HepG2 (cell line): ENCODE measurements around the gene SLC5A3. TPM values are rescaled to one million over a fixed set of nuclear protein-coding genes. Genes with fewer than 3 reads are reported as not detected.
A peak's percentile ranks its signal among the peaks of the same experiment; 100 is the strongest.

ENCODE experiments used
- AHR ChIP-seq: IDR thresholded peaks from 2 replicates; pipeline ENCODE4 v1.6.1; 2018; ENCODE audit warnings: missing genetic modification reagents, missing compliant biosample characterization
- ESRRA ChIP-seq: sonication (generic); formaldehyde crosslinking; IDR thresholded peaks from 2 replicates; pipeline ENCODE4 v1.5.1; 2020; ENCODE audit warnings: mild to moderate bottlenecking, low read depth, missing genetic modification reagents
- FOXO1 ChIP-seq: sonication (generic); formaldehyde crosslinking; IDR thresholded peaks from 2 replicates; pipeline ENCODE4 v1.4.0; 2020; ENCODE audit warnings: missing genetic modification reagents
- GATA4 ChIP-seq: sonication (generic); IDR thresholded peaks from 2 replicates; pipeline ENCODE4 v1.6.1; 2016; ENCODE audit warnings: antibody characterized with exemption, low read depth, borderline replicate concordance
- NFIC ChIP-seq: IDR thresholded peaks from 2 replicates; pipeline ENCODE4 v1.6.1; 2012; ENCODE audit warnings: mild to moderate bottlenecking, low read length, inconsistent platforms
- RARG ChIP-seq: sonication (generic); formaldehyde crosslinking; IDR thresholded peaks from 2 replicates; pipeline ENCODE4 v1.4.0; 2020; ENCODE audit warnings: low read depth, mild to moderate bottlenecking, missing genetic modification reagents
- SALL1 ChIP-seq: sonication (generic); formaldehyde crosslinking; IDR thresholded peaks from 2 replicates; pipeline ENCODE4 v1.8.0; 2022; ENCODE audit warnings: mild to moderate bottlenecking, missing genetic modification reagents
- ZFY ChIP-seq: sonication (generic); formaldehyde crosslinking; IDR thresholded peaks from 2 replicates; pipeline ENCODE4 v1.4.0; 2020; ENCODE audit warnings: missing genetic modification reagents
- ZMYM4 ChIP-seq: sonication (generic); formaldehyde crosslinking; IDR thresholded peaks from 2 replicates; pipeline ENCODE4 v1.8.1; 2023; ENCODE audit warnings: mild to moderate bottlenecking, missing genetic modification reagents
- ZNF205 ChIP-seq: IDR thresholded peaks from 2 replicates; pipeline ENCODE4 v1.6.1; 2018; ENCODE audit warnings: missing biosample characterization, missing genetic modification reagents
- ZNF589 ChIP-seq: sonication (generic); formaldehyde crosslinking; conservative IDR thresholded peaks from 2 replicates; pipeline ENCODE4 v1.8.0; 2022; ENCODE audit warnings: mild to moderate bottlenecking, moderate library complexity, missing genetic modification reagents
- polyA plus RNA-seq, 8 experiments: library from polyadenylated mRNA; depleted of rRNA in 3 of 8; stranded (reverse) in 7 of 8; unstranded in 1 of 8; fragments of >200 nt; fragmentation: Illumina TruSeq in 4 of 8; extraction: Trizol in 4 of 8; gene quantifications; 2 replicates each; pipeline versions ENCODE4 v1.2.1 to v1.2.3, GENCODE V29; 2011 to 2016; ENCODE audit warnings: low read depth in 4 of 8, missing spikeins in 1 of 8, mixed read lengths in 1 of 8; ENCODE audit not compliant: insufficient read depth in 1 of 8
- total RNA-seq, 5 experiments: library from RNA; depleted of rRNA; stranded (reverse); fragments of >200 nt; fragmentation: Illumina TruSeq; extraction: Trizol; gene quantifications; 2 replicates each; pipeline ENCODE4 v1.2.3, GENCODE V29; 2016; ENCODE audit warnings: low read depth in 1 of 5
- TF ChIP-seq, protein P1 (sequence below): IDR thresholded peaks from 2 replicates; pipeline ENCODE4 v1.6.1; 2016; ENCODE audit warnings: mild to moderate bottlenecking, missing biosample characterization, missing genetic modification reagents
- TF ChIP-seq, protein P2 (sequence below): IDR thresholded peaks from 2 replicates; pipeline ENCODE4 v1.6.1; 2016; ENCODE audit warnings: missing compliant biosample characterization, missing genetic modification reagents, borderline replicate concordance
- TF ChIP-seq, protein P3 (sequence below): sonication (generic); formaldehyde crosslinking; IDR thresholded peaks from 2 replicates; pipeline ENCODE4 v1.4.0; 2020; ENCODE audit warnings: missing genetic modification reagents
- TF ChIP-seq, protein P4 (sequence below), 2 experiments: sonication (generic) in 1 of 2; formaldehyde crosslinking in 1 of 2; IDR thresholded peaks; 2 replicates each; pipeline versions ENCODE4 v1.4.0 to v1.6.1; 2018 to 2020; ENCODE audit warnings: missing genetic modification reagents in 2 of 2, borderline replicate concordance in 1 of 2, low read depth in 1 of 2, mild to moderate bottlenecking in 1 of 2, missing biosample characterization in 1 of 2
- TF ChIP-seq, protein P5 (sequence below): sonication (generic); formaldehyde crosslinking; IDR thresholded peaks from 2 replicates; pipeline ENCODE4 v1.8.1; 2023; ENCODE audit warnings: mild to moderate bottlenecking, missing genetic modification reagents
- TF ChIP-seq, protein P6 (sequence below): sonication (generic); formaldehyde crosslinking; IDR thresholded peaks from 2 replicates; pipeline ENCODE4 v1.5.1; 2020; ENCODE audit warnings: mild to moderate bottlenecking, missing genetic modification reagents

Gene SLC5A3
- total and polyA plus RNA-seq, 2 of the 13 experiments (the other 11 are each of a cell fraction or from before 2014, with no cell fraction given): 5.6 to 11.2 TPM

DNA sequence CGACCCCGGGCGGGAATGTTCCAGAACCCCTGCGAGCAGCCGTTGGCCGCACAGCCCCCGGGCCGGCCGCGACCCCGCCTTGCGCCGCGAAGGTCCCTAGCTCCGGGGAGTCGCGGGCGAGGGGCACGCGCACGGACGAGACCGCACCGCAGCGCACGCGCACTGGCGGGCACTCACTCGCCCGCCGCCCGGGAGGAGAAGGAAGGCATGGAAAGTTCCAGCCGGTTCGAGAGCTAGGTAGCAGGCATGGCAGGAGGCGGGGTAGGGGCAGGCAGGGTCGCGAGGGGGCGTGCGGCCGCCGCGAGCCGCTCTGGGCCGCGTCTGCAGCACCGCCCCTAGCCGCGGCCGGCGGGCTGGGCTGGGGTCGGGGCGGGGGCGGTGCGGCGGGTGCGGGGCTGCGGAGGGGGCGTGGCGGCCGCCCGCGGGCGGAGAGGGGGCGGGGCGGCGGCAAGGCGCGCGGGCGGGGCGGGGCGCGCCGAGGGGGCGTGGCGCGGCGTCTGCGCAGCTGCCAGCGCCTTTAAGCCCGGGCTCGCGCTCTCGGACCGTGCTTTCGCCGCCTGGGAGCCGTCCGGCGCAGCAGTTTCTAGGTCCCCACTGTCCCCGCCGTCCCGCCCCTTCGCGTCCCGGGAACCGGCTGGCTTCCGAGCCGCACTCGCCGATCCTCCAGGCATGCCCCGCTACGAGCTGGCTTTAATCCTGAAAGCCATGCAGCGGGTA lies at the start of gene SLC5A3, which contains the start of gene MRPS6 (continued):
- TF ChIP-seq ZNF589 (CRISPR knock-in tag) (peak; percentile 58; the same call in 1 of the 2 replicates), FOXO1 (0 out of 2 replicates have a peak, but pooled peaks have one; percentile 5), NFIC (no peak), ESRRA (no peak), ZNF205 (CRISPR knock-in tag) (0 out of 2 replicates have a peak, but pooled peaks have one; percentile 43), ZFY (peak; percentile 85), RARG (CRISPR knock-in tag) (no peak), SALL1 (CRISPR knock-in tag) (peak; percentile 48; the same call in 1 of the 2 replicates), GATA4 (peak; percentile 69; the same call in 1 of the 2 replicates), AHR (no peak), ZMYM4 (peak; percentile 46)
- TF ChIP-seq, protein P1, sequence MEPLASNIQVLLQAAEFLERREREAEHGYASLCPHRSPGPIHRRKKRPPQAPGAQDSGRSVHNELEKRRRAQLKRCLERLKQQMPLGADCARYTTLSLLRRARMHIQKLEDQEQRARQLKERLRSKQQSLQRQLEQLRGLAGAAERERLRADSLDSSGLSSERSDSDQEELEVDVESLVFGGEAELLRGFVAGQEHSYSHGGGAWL (CRISPR knock-in tag): peak; percentile 40; the same call in 1 of the 2 replicates
- TF ChIP-seq, protein P2, sequence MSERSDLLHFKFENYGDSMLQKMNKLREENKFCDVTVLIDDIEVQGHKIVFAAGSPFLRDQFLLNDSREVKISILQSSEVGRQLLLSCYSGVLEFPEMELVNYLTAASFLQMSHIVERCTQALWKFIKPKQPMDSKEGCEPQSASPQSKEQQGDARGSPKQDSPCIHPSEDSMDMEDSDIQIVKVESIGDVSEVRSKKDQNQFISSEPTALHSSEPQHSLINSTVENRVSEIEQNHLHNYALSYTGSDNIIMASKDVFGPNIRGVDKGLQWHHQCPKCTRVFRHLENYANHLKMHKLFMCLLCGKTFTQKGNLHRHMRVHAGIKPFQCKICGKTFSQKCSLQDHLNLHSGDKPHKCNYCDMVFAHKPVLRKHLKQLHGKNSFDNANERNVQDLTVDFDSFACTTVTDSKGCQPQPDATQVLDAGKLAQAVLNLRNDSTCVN (CRISPR knock-in tag): no peak
- TF ChIP-seq, protein P3, sequence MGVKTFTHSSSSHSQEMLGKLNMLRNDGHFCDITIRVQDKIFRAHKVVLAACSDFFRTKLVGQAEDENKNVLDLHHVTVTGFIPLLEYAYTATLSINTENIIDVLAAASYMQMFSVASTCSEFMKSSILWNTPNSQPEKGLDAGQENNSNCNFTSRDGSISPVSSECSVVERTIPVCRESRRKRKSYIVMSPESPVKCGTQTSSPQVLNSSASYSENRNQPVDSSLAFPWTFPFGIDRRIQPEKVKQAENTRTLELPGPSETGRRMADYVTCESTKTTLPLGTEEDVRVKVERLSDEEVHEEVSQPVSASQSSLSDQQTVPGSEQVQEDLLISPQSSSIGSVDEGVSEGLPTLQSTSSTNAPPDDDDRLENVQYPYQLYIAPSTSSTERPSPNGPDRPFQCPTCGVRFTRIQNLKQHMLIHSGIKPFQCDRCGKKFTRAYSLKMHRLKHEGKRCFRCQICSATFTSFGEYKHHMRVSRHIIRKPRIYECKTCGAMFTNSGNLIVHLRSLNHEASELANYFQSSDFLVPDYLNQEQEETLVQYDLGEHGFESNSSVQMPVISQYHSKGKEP (CRISPR knock-in tag): no peak
- TF ChIP-seq, protein P4, sequence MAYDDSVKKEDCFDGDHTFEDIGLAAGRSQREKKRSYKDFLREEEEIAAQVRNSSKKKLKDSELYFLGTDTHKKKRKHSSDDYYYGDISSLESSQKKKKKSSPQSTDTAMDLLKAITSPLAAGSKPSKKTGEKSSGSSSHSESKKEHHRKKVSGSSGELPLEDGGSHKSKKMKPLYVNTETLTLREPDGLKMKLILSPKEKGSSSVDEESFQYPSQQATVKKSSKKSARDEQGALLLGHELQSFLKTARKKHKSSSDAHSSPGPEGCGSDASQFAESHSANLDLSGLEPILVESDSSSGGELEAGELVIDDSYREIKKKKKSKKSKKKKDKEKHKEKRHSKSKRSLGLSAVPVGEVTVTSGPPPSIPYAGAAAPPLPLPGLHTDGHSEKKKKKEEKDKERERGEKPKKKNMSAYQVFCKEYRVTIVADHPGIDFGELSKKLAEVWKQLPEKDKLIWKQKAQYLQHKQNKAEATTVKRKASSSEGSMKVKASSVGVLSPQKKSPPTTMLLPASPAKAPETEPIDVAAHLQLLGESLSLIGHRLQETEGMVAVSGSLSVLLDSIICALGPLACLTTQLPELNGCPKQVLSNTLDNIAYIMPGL (CRISPR knock-in tag; IDR thresholded peaks at IDR 0.05; ENCODE audit: borderline replicate concordance in 1 of 2, low read depth in 1 of 2): 0 out of 4 replicates have a peak, but pooled peaks of 1 of the 2 experiments have one; percentile 21
- TF ChIP-seq, protein P5, sequence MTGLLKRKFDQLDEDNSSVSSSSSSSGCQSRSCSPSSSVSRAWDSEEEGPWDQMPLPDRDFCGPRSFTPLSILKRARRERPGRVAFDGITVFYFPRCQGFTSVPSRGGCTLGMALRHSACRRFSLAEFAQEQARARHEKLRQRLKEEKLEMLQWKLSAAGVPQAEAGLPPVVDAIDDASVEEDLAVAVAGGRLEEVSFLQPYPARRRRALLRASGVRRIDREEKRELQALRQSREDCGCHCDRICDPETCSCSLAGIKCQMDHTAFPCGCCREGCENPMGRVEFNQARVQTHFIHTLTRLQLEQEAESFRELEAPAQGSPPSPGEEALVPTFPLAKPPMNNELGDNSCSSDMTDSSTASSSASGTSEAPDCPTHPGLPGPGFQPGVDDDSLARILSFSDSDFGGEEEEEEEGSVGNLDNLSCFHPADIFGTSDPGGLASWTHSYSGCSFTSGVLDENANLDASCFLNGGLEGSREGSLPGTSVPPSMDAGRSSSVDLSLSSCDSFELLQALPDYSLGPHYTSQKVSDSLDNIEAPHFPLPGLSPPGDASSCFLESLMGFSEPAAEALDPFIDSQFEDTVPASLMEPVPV: 0 out of 2 replicates have a peak, but pooled peaks have one; percentile 39
- TF ChIP-seq, protein P6, sequence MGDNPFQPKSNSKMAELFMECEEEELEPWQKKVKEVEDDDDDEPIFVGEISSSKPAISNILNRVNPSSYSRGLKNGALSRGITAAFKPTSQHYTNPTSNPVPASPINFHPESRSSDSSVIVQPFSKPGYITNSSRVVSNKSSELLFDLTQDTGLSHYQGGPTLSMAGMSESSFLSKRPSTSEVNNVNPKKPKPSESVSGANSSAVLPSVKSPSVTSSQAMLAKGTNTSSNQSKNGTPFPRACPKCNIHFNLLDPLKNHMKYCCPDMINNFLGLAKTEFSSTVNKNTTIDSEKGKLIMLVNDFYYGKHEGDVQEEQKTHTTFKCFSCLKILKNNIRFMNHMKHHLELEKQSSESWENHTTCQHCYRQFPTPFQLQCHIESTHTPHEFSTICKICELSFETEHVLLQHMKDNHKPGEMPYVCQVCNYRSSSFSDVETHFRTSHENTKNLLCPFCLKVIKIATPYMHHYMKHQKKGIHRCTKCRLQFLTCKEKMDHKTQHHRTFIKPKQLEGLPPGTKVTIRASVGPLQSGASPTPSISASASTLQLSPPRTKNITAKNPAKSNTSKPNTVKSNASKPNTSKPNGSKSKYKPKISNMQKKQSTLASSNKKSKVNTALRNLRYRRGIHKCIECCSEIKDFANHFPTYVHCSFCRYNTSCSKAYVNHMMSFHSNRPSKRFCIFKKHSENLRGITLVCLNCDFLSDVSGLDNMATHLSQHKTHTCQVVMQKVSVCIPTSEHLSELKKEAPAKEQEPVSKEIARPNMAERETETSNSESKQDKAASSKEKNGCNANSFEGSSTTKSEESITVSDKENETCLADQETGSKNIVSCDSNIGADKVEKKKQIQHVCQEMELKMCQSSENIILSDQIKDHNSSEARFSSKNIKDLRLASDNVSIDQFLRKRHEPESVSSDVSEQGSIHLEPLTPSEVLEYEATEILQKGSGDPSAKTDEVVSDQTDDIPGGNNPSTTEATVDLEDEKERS (CRISPR knock-in tag): no peak
